Measurements from ENCODE around the gene TPBGL. TPM values are rescaled to one million over a fixed set of nuclear protein-coding genes. Genes with fewer than 3 reads are reported as not detected.

Gene TPBGL
- total and polyA plus RNA-seq, 2 donors (not counting 3 experiments of a cell fraction or from before 2014, with no cell fraction given): not detected

- CTCF ChIA-PET: interaction anchor here (1.3 to 9.5 kb wide), 6 partner anchors 32 to 314 kb away, joined by 4 to 507 read pairs (median 9); no protein-coding TSS in a partner anchor
- Histone ChIP-seq H3K9me1 (replicated peaks; ENCODE audit: control insufficient read depth, extremely low read depth, insufficient read depth, low read length) (no peaks in the 10 kb centered on the region), H3K4me3 (replicated peaks in 1 of 3; ENCODE audit: insufficient read depth in 1 of 3, low read depth in 1 of 3, low read length in 3 of 3) (no peak overlapping the region), H3K27ac (ENCODE audit: insufficient read depth, low read depth, low read length) (no peak overlapping the region), H2AFZ (ENCODE audit: low read depth, low read length) (no peak overlapping the region), H3K9me3 (replicated peaks; ENCODE audit: control insufficient read depth, insufficient read depth, low read length) (no peaks in the 10 kb centered on the region), H3K79me2 (ENCODE audit: control insufficient read depth, insufficient read depth, low read length) (no peaks in the 10 kb centered on the region), H3K9ac (replicated peaks; ENCODE audit: extremely low read depth, insufficient read depth, low read length) (no peak overlapping the region), H3K4me1 (ENCODE audit: control insufficient read depth, extremely low read depth, insufficient read depth, low read length) (peaks cover 3% of the 10 kb centered on the region), H3K4me2 (ENCODE audit: insufficient read depth, low read length) (no peak overlapping the region), H3K36me3 (ENCODE audit: control insufficient read depth in 2 of 2, extremely low read depth in 1 of 2, insufficient read depth in 2 of 2, low read length in 2 of 2) (no peaks in the 10 kb centered on the region), H4K20me1 (replicated peaks; ENCODE audit: control insufficient read depth, extremely low read depth, insufficient read depth, low read length) (no peaks in the 10 kb centered on the region), H3K27me3 (ENCODE audit: control insufficient read depth in 2 of 2, insufficient read depth in 2 of 2, low read length in 2 of 2) (peaks cover 26 to 33% of the 10 kb centered on the region in 2 experiments)
- intact Hi-C loops (cut with micrococcal nuclease) (no loop called here), dilution Hi-C loops (cut with MboI; ENCODE audit: extremely low pct_ligation_motif_present, low sequenced_read_pairs) (no loop called here)
- BruUV-seq (replicated peaks): no TSS peak
- TF ChIP-seq MYC (IDR thresholded peaks at IDR 0.05; ENCODE audit: low read depth, low read length) (no peak), JUN (IDR thresholded peaks at IDR 0.05; ENCODE audit: borderline replicate concordance, insufficient read depth, insufficient read length, low read depth) (no peak), CTCF (IDR thresholded peaks at IDR 0.05; ENCODE audit: extremely low read depth in 1 of 2, insufficient read depth in 1 of 2, low read depth in 1 of 2, low read length in 2 of 2) (no peak), POLR2A (IDR thresholded peaks at IDR 0.05; ENCODE audit: low read depth, low read length) (no peak), GATA2 (IDR thresholded peaks at IDR 0.05; ENCODE audit: insufficient read depth, insufficient read length, low read depth, low read length) (no peak), POLR2AphosphoS5 (IDR thresholded peaks at IDR 0.05; ENCODE audit: insufficient read depth, low read depth, low read length) (no peak), FOS (IDR thresholded peaks at IDR 0.05; ENCODE audit: borderline replicate concordance, insufficient read depth, low read length) (no peak), EZH2 (IDR thresholded peaks at IDR 0.05; ENCODE audit: borderline replicate concordance, low read depth, low read length, severe bottlenecking) (no peak)
- TF ChIP-seq, protein P1, sequence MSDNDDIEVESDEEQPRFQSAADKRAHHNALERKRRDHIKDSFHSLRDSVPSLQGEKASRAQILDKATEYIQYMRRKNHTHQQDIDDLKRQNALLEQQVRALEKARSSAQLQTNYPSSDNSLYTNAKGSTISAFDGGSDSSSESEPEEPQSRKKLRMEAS (IDR thresholded peaks at IDR 0.05; ENCODE audit: insufficient read depth, insufficient read length): no peak
- DNase-seq (ENCODE audit: low read depth, low spot score): no peak
- no peak for FAIRE-seq
- POLR2A ChIA-PET: no interaction called here
Measured at GRCh38 chr11:75246006-75246670, 5.6 kb downstream of the TPBGL start.

All from endothelial cell of umbilical vein (primary cell).